GM18502 (cell line): ENCODE data around the gene TTC31.

Source experiments
- ATAC-seq: cut with Tn5 transposase; IDR thresholded peaks from one replicate; pipeline ENCODE4 v1.9.1; 2021; ENCODE audit warnings: mild to moderate bottlenecking; ENCODE audit not compliant: unreplicated experiment, poor library complexity

Gene TTC31

DNA sequence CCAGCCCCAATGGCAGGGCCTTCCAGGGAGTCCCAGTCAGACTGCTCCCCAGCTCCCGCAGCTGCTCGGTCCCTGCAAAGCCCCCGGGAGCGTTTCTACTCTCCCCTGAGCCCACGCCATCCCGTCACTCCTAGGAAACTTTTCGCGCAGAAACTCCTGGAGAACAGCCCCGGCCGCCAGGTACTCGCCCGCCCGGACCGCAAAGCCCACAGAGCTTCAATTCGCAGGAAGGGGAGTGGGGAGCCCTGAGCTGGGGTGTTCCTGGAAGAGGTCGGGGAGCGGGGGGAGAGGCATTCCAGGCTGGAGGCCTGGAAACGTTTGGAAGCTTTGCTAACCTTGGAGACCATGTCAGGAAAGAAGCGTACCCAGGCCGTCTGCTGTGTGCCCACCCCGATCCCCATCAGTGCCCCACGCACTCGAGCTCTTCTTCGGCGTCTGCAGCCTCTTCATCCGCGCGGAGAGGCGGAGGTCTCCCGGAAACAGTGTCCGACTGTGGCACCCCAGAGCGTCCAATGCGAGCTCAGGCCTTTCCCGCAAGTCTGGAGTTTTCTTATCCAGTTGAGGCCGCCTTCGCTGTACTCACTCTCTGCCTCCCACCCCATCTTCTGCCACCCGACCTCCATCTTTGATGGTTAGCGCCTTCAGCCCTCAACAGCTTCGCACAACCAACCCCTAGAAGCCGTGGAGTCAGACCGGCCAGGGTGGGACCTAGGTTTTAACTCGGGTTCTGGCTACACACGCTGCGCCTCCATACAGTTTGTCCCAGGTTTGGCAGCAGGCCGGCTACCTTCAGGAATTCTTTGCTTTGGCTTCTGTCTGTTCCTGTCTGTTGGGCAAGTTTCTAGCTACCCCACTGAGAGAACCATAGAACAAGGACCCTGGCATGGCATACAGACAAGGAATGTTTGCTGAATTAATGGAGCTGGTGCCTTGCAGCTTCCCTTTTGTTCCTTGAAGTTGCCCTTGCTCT lies 20.9 kb downstream of the TTC31 start:
- ATAC-seq, result no peak

DNA sequence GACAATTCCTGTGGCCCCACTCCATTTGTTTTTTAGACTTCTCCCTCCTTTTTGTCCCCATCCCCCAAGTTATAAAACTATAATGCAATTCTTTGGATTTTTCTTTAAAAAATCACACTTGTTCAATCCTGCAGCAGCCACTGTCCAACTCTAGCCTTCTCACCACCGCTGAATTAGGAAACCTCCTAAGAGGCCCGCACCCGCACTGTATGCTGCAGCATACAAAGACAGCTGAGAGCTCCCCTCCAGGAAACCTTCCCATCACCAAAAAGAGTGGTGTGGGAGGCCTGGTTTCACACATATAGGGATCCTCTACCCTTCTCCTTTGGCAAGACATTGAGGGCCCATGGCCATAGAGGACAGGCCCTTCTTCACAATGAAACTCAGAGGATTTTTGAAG lies 21.7 kb downstream of the TTC31 start:
- no peak for ATAC-seq

DNA sequence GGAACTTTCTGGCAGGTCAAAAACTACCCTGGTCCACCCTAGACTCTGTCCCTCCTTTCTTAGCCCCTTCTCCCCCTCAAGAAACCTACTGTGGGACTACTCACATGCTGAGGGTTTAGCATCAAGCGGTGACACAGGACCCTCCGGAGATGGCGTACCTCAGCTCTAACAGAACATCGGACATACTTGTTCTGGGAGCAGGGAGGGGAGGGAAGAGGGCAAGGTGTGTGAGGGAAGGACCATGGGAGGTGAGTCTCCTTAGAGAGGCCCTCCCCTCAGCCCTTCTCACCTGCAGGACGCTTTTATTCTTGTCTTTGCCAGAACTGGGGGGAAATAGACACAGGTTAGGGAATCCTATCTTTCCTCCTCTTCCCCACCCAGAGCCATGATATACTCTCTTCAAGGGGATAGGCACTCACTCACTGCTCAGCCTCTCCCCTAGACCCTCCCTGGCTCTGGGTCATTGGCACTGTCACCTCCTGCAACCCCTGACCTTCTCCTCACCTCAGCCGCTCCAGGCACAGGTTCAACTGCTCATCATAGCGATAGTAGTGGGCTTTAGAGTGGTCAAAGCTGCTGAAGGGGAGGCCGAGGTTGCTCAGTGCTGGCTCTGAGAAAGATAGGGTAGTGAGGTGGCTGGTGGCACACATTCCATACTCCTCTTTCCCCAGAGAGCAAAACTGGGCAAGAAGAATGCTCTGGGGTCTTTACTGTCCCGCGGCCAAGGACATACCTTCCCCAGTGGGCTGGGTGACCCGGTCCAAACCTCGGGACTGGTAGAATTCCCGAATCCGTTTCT lies 22.8 kb downstream of the TTC31 start:
- ATAC-seq, result no peak

DNA sequence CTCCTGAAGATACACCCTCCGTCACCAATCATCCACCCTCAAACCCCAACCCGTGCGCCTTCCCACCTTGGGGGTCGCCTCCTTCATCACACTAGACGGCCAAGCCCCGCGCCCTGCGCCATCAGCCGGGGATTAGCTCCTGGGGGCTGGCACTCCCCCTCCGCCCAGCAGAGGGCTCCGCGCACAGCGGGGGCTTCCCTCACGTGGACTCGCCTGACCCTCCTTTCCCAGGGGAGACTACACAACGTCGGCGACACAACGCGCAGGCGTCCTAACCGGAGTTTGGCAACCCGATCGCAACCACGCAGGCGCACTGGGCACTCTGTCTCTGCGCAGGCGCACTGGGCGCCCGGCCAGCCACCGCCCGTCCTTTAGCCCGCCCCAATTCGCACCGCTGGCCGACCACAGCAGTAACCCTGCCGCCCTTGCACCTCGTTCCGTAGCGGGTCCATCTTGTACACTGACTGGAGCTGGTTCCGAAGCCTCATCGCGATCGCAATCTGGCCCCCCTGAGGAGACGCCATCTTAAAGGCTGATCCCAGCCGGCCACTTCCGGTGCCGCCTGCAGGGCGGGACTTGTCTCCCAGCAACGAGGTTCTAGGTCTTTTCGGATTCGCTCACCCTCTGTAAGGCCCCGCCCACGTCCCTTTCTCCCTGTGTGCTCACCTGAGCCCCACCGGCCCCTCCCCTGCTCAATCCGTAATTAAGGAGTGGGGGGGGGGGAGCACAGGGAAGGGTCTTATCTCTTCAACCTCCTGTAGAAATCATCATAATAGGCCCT lies 24.5 kb downstream of the TTC31 start, which contains the start of gene PCGF1:
PCGF1 (minus strand) TSS at position 551 of the 781 bp plus-strand sequence; CDS start at position 524, 27 bp downstream.
- peak; percentile 91 for ATAC-seq

DNA sequence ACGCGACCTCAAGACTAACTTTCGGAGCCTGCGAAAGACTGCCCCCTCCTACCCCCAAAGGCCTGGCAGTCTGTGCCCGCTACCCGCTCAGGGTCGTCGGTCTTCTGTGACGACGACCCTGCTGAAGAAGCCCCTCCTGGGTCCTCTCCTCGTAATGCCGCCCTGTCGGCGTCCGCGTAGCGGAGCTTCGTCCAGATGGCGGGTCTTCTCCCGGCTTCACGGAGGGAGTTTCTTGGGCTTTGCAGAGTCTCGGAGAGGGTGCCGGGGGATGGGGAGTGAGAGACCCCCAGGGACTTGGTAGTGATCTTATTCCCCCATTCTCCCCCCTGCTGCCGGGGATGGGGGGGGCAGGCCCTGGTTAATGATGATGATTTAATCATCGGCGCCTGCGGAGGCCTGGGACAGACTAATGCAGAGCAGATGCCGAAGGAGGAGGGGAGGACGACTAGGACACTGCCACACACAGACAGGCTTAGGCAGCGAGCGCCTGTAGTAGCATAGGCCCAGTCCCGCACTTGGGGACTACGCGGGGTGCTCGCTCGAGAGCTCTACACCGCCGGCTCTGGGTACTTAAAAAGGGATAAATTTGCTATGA lies 25.1 kb downstream of the TTC31 start:
- no peak for ATAC-seq

DNA sequence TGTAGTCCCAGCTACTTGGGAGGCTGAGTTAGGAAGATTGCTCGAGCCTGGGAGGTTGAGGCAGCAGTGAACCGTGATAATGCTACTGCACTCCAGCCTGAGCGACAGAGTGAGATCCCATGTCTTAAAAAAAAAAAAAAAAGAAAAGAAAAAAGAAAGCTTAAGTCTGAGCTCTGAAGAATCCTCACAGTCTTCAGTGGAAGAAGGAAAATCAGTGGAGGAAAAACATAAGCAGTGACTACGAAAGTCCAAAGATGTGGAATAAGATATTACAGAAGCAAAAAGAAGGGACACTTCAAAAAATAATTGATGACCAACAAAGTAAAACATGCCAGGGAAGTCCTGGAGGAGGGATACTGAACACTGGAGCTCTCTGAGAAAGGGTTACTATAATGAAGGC lies 27.4 kb downstream of the TTC31 start:
- no peak for ATAC-seq

DNA sequence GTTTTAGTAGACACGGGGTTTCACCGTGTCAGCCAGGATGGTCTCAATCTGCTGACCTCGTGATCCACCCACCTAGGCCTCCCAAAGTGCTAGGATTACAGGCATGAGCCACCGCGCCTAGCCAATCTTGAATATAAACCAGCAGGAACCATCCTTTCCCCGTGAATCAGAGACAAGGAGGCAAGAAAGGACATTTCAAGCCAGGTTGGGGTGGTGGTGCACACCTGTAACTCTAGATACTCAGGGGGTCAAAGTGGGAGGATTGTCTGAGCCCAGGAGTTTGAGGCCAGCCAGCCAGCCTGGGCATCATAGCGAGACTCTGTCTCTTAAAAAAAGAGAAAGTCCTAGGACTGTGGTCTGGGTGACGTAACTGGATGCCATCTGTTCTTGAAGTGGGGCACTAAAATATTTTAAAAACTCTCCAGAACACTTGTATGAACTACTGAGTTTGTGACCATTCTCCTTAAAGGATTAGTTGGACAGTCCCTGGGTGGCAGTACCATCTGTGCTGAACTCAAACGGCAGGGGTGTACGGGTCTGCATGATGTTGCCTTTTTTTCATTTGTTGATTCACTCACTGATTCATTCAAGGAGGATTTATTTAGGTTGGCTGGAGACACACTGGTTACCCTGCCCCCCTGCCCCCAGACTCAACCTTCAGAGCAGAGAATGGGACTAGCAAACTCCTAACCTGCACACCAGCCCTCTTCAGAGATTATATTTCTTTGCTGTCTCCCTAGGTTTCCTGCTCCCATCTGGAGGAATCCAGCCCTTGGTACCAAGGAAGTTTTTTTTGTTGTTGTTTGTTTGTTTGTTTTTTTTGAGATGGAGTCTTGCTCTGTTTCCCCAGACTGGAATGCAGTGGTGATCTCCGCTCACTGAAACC lies 28.5 kb downstream of the TTC31 start:
- ATAC-seq, result no peak

DNA sequence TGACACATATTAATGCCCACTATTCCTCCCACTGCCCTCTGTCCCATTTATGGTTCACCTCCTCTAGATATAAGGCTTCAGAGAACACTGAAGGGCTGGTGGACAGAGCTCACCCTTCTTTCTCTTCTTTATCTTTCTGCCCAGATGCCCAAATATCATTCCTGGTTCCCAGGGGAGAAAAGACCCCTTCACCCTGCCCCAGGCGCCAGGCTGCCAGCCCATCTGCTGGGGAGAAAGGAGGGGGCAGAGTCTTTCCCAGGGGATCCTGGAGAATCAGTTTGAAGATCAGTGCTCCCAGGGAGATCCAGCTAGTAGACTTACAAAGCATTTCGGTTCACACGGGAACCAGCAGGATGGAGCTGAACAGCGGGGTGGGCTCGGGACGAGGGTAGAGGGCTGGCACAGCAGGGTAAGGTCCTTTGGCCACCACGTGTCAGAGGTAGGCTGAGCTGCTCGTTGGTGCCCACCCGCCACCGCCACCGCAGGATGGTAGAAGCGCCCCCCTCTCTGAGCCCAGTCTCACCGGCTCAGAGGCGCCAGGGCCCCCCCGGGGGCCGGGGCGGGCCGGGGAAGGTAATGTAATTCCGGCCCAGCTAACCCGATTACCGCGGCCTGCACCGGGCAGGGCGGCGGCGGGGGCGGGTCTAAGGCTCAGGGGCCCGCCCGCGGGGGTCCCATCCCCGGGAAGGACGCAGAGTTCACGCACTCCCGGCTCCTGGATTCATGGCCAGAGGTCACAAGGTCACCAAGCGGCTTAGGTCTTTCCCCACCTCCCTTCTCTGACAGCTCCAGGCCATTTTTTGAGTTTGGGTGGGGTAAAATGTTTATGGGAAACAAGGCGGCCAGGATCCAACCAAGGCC lies 30.1 kb downstream of the TTC31 start:
- no peak for ATAC-seq

DNA sequence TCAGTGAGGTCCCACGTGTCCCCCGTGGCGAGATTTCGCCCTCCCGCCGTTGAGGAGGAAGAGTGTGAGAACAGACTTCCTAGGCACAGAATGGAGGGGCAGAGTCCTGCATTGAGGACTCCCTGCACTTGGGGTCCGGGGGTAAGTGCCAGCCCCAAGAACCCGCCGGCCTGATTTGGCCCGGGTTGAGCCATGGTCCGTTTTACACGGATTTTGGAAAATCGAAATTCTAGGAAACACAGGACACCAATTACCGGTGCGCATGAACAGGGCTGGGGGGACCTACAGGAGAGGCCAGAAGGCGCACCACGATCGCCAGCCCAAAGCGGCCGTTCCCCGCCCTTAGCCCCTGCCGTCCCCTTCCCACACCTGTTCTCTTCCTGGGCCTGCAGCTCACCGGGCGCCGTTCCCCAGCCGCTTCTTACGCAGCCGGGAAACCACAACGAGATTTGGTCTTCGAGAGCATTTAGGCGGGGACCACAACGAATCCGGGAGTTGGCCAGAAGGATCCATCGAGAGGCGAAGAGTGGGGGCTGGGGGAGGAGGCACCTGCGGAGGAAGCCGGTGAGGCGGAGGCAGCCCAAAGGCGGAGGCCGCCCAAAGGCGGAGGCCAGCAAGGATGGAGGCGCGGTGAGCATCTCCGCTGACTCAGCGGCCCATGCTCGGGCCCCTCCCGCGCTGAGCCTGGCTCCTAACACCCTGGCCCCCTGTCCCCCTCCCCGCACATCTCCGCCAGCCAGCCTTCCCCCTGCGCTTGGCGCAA lies 30.9 kb downstream of the TTC31 start:
- ATAC-seq, result no peak

DNA sequence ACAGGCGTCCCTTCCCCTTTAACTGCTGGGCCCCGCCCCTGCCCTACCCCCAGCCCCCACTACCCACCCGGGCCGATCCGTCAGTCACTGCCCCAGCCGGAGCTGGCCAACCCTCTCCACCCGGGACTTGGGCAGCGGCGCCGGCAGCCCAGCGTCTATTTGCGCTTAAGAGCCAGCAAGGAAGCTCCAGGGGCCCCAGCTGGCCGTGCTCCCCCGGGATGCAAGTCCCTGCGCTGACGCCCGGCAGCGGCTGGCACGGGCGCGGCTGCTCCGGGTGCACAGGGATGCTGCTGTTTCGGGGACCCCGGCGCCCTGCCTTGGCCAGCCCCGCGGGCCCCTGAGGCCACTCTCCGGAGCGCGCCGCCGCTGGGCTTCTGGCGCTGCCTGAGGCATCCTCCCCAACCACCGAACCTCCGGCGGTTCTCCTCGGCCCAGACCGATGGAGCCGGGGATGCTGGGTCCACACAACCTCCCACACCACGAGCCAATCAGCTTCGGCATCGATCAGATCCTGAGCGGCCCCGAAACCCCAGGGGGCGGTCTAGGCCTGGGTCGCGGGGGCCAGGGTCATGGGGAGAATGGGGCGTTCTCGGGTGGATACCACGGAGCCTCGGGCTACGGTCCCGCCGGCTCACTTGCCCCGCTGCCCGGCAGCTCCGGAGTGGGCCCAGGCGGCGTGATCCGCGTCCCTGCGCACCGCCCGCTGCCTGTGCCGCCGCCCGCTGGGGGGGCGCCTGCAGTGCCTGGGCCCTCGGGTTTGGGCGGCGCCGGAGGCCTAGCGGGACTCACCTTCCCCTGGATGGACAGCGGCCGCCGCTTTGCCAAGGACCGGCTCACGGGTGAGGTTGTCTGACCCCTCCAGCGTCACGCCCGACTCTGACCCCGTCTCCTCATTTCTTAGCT lies 31.7 kb downstream of the TTC31 start, which contains the start of gene TLX2:
TLX2 (plus strand) TSS at position 83 of the 903 bp plus-strand sequence; CDS start at position 440, 357 bp downstream.
- ATAC-seq, result no peak

DNA sequence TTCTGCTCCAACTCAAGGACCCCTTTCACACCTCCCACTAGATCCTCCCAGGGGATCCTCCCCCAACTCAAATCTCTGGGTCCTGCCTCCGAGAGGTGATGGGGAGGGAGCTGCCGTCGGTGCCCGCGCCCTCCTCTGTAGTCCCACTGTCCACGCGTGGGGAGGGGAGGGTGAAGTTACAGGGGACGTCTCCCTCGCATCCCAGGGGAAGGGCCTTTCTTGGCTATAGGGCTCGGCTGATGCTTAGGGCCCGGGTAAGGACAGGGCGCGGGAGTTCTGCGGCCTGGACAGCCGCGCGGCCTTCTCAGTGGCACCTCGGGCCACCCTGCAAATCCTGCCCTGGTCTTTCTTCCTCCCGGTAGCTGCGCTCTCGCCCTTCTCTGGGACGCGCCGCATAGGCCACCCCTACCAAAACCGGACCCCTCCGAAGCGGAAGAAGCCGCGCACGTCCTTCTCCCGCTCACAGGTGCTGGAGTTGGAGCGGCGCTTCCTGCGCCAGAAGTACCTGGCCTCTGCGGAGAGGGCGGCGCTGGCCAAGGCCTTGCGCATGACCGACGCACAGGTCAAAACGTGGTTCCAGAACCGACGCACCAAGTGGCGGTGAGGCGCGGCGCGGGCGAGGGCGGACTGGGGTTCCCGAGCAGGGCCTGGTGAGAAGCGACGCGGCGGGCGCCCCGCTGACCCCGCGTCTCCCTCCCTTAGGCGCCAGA lies 32.5 kb downstream of the TTC31 start:
- ATAC-seq, result no peak

DNA sequence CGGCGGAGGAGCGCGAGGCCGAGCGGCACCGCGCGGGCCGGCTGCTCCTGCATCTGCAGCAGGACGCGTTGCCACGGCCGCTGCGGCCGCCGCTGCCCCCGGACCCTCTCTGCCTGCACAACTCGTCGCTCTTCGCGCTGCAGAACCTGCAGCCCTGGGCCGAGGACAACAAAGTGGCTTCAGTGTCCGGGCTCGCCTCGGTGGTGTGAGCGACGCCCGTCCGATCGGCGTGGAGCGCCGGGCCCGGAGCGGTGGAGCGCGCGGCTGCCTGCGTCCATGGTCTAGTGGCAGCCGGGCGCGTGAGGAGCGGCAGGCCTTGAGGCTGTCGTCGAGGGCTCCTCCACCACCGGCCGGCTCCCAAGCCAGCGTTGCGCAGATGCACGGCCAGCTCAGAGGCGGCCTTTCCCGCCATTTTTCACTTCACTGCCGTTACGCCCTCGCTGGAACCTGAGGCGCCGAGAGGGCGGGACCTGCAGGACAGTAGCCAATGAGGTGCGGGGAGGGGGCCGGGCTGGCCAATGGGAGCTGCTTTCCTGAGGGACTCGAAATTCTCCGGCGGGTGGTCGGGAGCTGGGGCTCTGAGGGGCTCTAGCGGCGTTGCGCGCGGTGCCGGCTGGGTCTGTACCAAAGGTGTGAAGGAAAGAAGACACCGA lies 33.2 kb downstream of the TTC31 start:
- peak; percentile 85 for ATAC-seq

DNA sequence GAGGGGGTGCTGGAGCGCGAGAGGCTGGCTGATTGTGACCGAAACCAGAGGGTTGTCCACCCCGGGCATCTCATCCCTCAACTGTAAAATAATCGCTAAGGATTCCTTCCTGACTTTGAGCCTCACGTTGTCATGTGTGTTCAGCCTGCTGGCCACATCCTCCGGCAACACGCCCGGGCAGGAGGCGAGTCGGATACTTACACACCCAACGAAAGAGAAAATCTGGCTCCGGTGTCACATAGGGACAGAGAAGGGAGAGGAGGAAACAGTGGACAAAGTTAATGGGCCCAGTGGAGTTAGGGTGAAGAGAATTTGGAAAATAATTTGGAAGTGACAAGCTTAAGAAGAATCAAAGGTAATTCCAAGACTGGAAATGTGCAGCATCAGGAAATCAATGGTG lies 33.8 kb downstream of the TTC31 start:
- ATAC-seq, result no peak

DNA sequence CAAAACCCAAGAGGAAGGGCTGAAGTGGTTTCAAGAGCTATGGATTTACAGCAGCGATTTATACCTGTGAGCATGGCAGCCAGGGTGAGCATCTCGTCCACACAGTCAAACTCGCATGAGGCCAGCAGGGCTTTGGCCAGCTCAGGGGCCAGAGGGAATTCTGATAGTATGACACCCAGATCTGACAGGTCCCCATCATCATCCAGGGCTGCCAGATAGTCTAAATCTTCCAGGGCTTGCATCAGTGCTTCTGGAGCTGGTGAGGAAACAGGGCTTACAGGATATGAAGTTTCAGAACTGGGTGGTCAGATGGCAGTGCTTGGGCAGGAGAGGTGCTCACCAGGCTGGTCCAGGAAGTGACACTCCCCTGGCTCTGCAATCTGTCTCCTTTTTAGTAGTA lies 39.6 kb downstream of the TTC31 start:
- no peak for ATAC-seq

DNA sequence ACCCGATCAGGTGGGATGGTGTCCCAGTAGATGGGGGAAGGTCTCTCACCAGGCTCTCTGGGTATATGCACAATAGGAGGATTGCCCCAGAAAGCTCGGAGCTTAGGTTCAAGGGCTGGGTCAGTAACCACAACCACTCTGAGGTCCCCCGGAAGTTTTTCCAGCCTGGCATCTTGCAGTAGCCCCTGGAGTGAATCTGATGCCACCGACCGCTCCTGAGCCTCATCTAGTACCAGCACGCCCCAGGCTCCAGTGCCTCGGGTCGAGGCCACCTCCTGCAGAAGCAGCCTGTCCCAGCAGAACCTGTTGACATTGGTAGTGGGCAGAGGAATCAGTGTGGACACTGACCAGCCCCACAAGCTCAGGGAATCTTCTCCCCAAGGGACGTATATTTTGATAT lies 41.1 kb downstream of the TTC31 start:
- ATAC-seq, result no peak
